Lower leg skin (tissue), 3 donors: ENCODE results near the gene RASAL1.

Experiments used
- POLR2A ChIP-seq, 2 donors: fragments of 450-650 bp; IDR thresholded peaks; one replicate each; pipeline ENCODE4 v1.6.1; 2016 to 2017; ENCODE audit warnings: antibody characterized with exemption in 2 of 2, mild to moderate bottlenecking in 1 of 2, moderate library complexity in 1 of 2
- TF ChIP-seq, protein P1 (sequence below), 3 donors: fragments of 450-650 bp; IDR thresholded peaks; one replicate each; pipeline ENCODE4 v1.5.1; 2016; ENCODE audit warnings: antibody characterized with exemption in 3 of 3, mild to moderate bottlenecking in 3 of 3, moderate library complexity in 2 of 3

DNA sequence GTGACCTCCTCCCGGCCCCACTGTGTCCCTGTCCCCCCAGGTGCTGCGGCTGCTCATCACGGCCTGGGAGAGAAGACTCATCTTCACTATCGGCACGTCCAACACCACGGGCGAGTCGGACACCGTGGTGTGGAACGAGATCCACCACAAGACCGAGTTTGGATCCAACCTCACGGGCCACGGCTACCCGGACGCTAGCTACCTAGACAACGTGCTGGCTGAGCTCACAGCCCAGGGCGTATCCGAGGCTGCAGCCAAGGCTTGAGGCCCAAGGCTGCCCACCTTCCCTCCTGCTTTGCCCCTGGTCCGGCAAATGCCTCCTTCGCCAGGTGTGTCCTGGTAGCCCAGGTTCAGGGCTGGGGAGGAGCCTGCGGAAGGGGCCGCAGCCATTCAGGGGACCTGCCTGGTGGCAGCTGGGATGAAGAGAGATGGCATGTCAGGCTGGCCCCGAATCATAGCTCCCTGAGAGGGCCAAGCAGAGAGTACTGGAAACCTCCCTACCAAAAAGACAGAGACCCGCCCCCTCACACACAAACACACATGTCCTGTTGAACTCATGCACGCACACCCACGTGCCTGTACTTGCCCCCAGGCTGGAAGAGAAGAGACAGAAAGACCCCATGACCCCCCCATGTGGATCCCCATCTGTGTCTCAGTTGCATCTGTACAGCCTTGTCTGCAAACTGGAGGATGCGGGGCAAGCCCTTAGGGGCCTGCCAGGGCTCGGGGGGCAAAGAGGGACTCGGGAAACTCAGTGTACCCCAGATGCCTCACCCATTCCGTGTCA is 38.7 kb downstream of the RASAL1 start:
- TF ChIP-seq, protein P1, sequence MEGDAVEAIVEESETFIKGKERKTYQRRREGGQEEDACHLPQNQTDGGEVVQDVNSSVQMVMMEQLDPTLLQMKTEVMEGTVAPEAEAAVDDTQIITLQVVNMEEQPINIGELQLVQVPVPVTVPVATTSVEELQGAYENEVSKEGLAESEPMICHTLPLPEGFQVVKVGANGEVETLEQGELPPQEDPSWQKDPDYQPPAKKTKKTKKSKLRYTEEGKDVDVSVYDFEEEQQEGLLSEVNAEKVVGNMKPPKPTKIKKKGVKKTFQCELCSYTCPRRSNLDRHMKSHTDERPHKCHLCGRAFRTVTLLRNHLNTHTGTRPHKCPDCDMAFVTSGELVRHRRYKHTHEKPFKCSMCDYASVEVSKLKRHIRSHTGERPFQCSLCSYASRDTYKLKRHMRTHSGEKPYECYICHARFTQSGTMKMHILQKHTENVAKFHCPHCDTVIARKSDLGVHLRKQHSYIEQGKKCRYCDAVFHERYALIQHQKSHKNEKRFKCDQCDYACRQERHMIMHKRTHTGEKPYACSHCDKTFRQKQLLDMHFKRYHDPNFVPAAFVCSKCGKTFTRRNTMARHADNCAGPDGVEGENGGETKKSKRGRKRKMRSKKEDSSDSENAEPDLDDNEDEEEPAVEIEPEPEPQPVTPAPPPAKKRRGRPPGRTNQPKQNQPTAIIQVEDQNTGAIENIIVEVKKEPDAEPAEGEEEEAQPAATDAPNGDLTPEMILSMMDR (IDR thresholded peaks at IDR 0.05): no peak
- no peak for TF ChIP-seq POLR2A (IDR thresholded peaks at IDR 0.05)
